C1 segment of cervical spinal cord (tissue), 14 donors: ENCODE measurements around the gene TIMELESS.
"Not testable (repeated sequence)": the region's sequence is repeated elsewhere in the genome, so short reads cannot be mapped to it uniquely, and the experiment has no call there.

Source experiments
- DNase-seq, 14 donors: peaks; one replicate each; lab custom pipeline; 2025; lab: John Stamatoyannopoulos, UW

The TIMELESS gene

GRCh38 chr12:56448860-56449621 is at the start of gene TIMELESS:
TSS of gene TIMELESS (minus strand) at chr12:56449426. CDS start at chr12:56434170, 15,256 bp downstream.
- peak; percentile 72 to 99 (median 94) for DNase-seq

GRCh38 chr12:56498126-56498902 is 49.1 kb upstream of the TIMELESS start:
- not testable (repeated sequence) for DNase-seq

GRCh38 chr12:56496704-56497103 is 47.5 kb upstream of the TIMELESS start:
- DNase-seq = peak in 7 of 14 donors; percentile 2 to 52 (median 6)

GRCh38 chr12:56494481-56494880 is 45.3 kb upstream of the TIMELESS start:
- not testable (repeated sequence) for DNase-seq

- not testable (repeated sequence) for DNase-seq
Measured at GRCh38 chr12:56494106-56494415, 44.8 kb upstream of the TIMELESS start.

GRCh38 chr12:56493409-56494105 is 44.3 kb upstream of the TIMELESS start:
- DNase-seq = not testable (repeated sequence)

GRCh38 chr12:56490360-56490759 is 41.1 kb upstream of the TIMELESS start:
- DNase-seq = no peak

- DNase-seq = peak in 13 of 14 donors; percentile 18 to 92 (median 52)
Measured at GRCh38 chr12:56488041-56488955, 39.1 kb upstream of the TIMELESS start, which contains the start of gene GLS2. TSS of gene GLS2 (minus strand) at chr12:56488161. CDS start at chr12:56488118, 43 bp downstream.

GRCh38 chr12:56487448-56488040 is 38.3 kb upstream of the TIMELESS start:
- DNase-seq = peak in 4 of 14 donors; percentile 8 to 76 (median 22)

- DNase-seq = no peak
Measured at GRCh38 chr12:56486694-56487093, 37.5 kb upstream of the TIMELESS start.

GRCh38 chr12:56484566-56484965 is 35.3 kb upstream of the TIMELESS start:
- no peak for DNase-seq

GRCh38 chr12:56479625-56480024 is 30.4 kb upstream of the TIMELESS start:
- DNase-seq = no peak

GRCh38 chr12:56477521-56478225 is 28.4 kb upstream of the TIMELESS start:
- DNase-seq = no peak

- no peak for DNase-seq
Measured at GRCh38 chr12:56476972-56477432, 27.8 kb upstream of the TIMELESS start.

GRCh38 chr12:56476143-56476542 is 26.9 kb upstream of the TIMELESS start:
- no peak for DNase-seq

- DNase-seq = no peak
Measured at GRCh38 chr12:56474389-56474788, 25.2 kb upstream of the TIMELESS start.

- peak in 8 of 14 donors; percentile 15 to 46 (median 32) for DNase-seq
Measured at GRCh38 chr12:56469007-56469930, 20.0 kb upstream of the TIMELESS start.

GRCh38 chr12:56468216-56469006 is 19.2 kb upstream of the TIMELESS start, which contains the start of gene SPRYD4:
TSS of gene SPRYD4 (plus strand) at chr12:56468578. CDS start at chr12:56468592, 14 bp downstream.
- peak; percentile 46 to 94 (median 87) for DNase-seq
